ENCODE measurements around the gene CDH22. TPM values are rescaled to one million over a fixed set of nuclear protein-coding genes. Genes with fewer than 3 reads are reported as not detected.

CDH22 gene
- total and polyA plus RNA-seq, 10 of the 15 experiments (the other 5 are each of a cell fraction or from before 2014, with no cell fraction given) = not detected

DNA sequence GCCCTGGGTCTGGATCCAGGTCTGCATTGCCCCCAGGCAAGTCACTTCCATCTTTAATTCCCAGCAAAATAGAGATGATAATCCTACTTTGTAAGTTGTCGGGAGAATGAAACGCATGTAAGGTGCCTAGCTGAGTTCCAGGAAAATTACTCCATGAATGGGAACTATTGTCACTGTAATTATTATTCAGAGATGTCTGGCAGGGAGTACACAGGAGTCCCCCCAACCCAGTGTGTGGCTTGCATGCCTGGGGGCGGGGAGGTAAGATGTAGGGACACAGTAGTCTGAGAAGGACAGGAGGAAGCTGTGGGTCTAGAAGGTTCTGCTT lies 104.8 kb downstream of the CDH22 start:
- WGBS (ENCODE audit: insufficient coverage, insufficient replicate concordance, low lambda C conversion rate, missing lambda C conversion rate) = 33% methylated on average over 3 of the region's 3 CpGs
- peaks cover 13% of the 10 kb centered on the region for H3K4me1 ChIP-seq (ENCODE audit: control insufficient read depth, insufficient read depth, low read length)
- no peaks in the 10 kb centered on the region for H3K9me3 ChIP-seq (replicated peaks; ENCODE audit: control insufficient read depth, insufficient read depth, low read length)
- ATAC-seq (no peak), DNase-seq (ENCODE audit: low read depth, low spot score) (no peak), FAIRE-seq (no peak)
- intact Hi-C loops (cut with micrococcal nuclease; ENCODE audit: unreplicated experiment) = no loop called here
- in situ Hi-C loops (cut with MboI) = no loop called here
- no TSS peak for BruUV-seq (replicated peaks)
- H3K9ac ChIP-seq (ENCODE audit: control insufficient read depth, insufficient read depth, low read length) = no peak overlapping the region
- TF ChIP-seq FOS (IDR thresholded peaks at IDR 0.05; ENCODE audit: borderline replicate concordance, extremely low read depth, insufficient read length) (no peak), ZNF24 (IDR thresholded peaks at IDR 0.05) (no peak)
- TF ChIP-seq, protein P1, sequence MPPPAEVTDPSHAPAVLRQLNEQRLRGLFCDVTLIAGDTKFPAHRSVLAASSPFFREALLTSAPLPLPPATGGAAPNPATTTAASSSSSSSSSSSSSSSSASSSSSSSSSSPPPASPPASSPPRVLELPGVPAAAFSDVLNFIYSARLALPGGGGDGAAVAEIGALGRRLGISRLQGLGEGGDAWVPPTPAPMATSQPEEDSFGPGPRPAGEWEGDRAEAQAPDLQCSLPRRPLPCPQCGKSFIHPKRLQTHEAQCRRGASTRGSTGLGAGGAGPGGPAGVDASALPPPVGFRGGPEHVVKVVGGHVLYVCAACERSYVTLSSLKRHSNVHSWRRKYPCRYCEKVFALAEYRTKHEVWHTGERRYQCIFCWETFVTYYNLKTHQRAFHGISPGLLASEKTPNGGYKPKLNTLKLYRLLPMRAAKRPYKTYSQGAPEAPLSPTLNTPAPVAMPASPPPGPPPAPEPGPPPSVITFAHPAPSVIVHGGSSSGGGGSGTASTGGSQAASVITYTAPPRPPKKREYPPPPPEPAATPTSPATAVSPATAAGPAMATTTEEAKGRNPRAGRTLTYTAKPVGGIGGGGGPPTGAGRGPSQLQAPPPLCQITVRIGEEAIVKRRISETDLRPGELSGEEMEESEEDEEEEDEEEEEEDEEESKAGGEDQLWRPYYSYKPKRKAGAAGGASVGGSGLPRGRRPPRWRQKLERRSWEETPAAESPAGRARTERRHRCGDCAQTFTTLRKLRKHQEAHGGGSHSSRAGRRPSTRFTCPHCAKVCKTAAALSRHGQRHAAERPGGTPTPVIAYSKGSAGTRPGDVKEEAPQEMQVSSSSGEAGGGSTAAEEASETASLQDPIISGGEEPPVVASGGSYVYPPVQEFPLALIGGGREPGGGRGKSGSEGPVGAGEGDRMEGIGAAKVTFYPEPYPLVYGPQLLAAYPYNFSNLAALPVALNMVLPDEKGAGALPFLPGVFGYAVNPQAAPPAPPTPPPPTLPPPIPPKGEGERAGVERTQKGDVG (CRISPR knock-in tag; IDR thresholded peaks at IDR 0.05) = no peak
- TF ChIP-seq, protein P2, sequence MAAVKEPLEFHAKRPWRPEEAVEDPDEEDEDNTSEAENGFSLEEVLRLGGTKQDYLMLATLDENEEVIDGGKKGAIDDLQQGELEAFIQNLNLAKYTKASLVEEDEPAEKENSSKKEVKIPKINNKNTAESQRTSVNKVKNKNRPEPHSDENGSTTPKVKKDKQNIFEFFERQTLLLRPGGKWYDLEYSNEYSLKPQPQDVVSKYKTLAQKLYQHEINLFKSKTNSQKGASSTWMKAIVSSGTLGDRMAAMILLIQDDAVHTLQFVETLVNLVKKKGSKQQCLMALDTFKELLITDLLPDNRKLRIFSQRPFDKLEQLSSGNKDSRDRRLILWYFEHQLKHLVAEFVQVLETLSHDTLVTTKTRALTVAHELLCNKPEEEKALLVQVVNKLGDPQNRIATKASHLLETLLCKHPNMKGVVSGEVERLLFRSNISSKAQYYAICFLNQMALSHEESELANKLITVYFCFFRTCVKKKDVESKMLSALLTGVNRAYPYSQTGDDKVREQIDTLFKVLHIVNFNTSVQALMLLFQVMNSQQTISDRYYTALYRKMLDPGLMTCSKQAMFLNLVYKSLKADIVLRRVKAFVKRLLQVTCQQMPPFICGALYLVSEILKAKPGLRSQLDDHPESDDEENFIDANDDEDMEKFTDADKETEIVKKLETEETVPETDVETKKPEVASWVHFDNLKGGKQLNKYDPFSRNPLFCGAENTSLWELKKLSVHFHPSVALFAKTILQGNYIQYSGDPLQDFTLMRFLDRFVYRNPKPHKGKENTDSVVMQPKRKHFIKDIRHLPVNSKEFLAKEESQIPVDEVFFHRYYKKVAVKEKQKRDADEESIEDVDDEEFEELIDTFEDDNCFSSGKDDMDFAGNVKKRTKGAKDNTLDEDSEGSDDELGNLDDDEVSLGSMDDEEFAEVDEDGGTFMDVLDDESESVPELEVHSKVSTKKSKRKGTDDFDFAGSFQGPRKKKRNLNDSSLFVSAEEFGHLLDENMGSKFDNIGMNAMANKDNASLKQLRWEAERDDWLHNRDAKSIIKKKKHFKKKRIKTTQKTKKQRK (IDR thresholded peaks at IDR 0.05; ENCODE audit: low read depth, low read length) = no peak
- H3K27me3 ChIP-seq (replicated peaks in 1 of 2; ENCODE audit: control insufficient read depth in 2 of 2, insufficient read depth in 2 of 2, low read length in 1 of 2) = peaks cover 0 to 3% of the 10 kb centered on the region in 2 experiments
- ChIA-PET SMC1A (ENCODE audit: uncharacterized antibody, unreplicated experiment) (interaction anchor here (0.6 kb wide), 1 partner anchor 246 kb away, joined by 3 read pairs; no protein-coding TSS in a partner anchor), RAD21 (ENCODE audit: unreplicated experiment) (no interaction called here), POLR2A (no interaction called here), CTCF (interaction anchor here (0.6 kb wide), 1 partner anchor 86 kb away, joined by 3 read pairs; no protein-coding TSS in a partner anchor)
- H3K36me3 ChIP-seq (ENCODE audit: control insufficient read depth in 2 of 2, insufficient read depth in 2 of 2, low read length in 1 of 2) = no peaks in the 10 kb centered on the region
- H4K20me1 ChIP-seq (ENCODE audit: control insufficient read depth, insufficient read depth) = no peaks in the 10 kb centered on the region
- H3K27ac ChIP-seq (ENCODE audit: control insufficient read depth, insufficient read depth) = no peak overlapping the region
- H3K4me2 ChIP-seq (ENCODE audit: control insufficient read depth, insufficient read depth) = no peak overlapping the region
- H3K79me2 ChIP-seq (ENCODE audit: control insufficient read depth, insufficient read depth, low read length) = no peaks in the 10 kb centered on the region
- no peak overlapping the region for H2AFZ ChIP-seq (ENCODE audit: control insufficient read depth, low read depth, low read length)
- H3K4me3 ChIP-seq = no peak overlapping the region

Measured in GM12878 (cell line).